Right atrium auricular region (tissue), 2 donors: ENCODE data around the gene RIMS1. TPM values are rescaled to one million over a fixed set of nuclear protein-coding genes. Genes with fewer than 3 reads are reported as not detected.

Experiments used
- DNase-seq: peaks from one replicate; pipeline ENCODE4 v3.0.0-alpha.2; 2019; ENCODE audit warnings: low spot score
- H3K27ac ChIP-seq, 2 donors: fragments of 200-600 bp; sonication (generic); 1 replicate in 1 of 2; 2 replicates in 1 of 2; pipeline ENCODE4 v1.5.1; 2016 to 2019
- H3K27me3 ChIP-seq, 2 donors: fragments of 200-600 bp; sonication (generic); one replicate each; pipeline versions ENCODE4 v1.5.1 to v1.6.0; 2017 to 2019
- H3K36me3 ChIP-seq: fragments of 200-600 bp; sonication (generic); one replicate; pipeline ENCODE4 v1.5.1; 2016
- H3K4me1 ChIP-seq, 2 donors: fragments of 200-600 bp; sonication (generic); one replicate each; pipeline versions ENCODE4 v1.5.1 to v1.6.0; 2017 to 2019
- H3K4me3 ChIP-seq, 2 donors: fragments of 200-600 bp; sonication (generic); 1 replicate in 1 of 2; 2 replicates in 1 of 2; pipeline ENCODE4 v1.5.1; 2017 to 2019; ENCODE audit warnings: mild to moderate bottlenecking in 1 of 2, moderate library complexity in 1 of 2
- H3K9me3 ChIP-seq, 2 donors: fragments of 200-600 bp; sonication (generic); one replicate each; pipeline ENCODE4 v1.5.1; 2019
- CTCF ChIP-seq, 2 donors: fragments of 200-600 bp; sonication (generic); IDR thresholded peaks; one replicate each; pipeline ENCODE4 v1.5.1; 2019; ENCODE audit warnings: antibody characterized with exemption in 2 of 2
- total RNA-seq, 2 donors: library from RNA; depleted of rRNA; stranded (reverse); fragments of >200 nt; gene quantifications; one replicate each; pipeline ENCODE4 v1.1.0, GENCODE V29; 2016

RIMS1 gene
- total RNA-seq, 2 donors from 2014 or later: 0.55 to 1.3 TPM

DNA sequence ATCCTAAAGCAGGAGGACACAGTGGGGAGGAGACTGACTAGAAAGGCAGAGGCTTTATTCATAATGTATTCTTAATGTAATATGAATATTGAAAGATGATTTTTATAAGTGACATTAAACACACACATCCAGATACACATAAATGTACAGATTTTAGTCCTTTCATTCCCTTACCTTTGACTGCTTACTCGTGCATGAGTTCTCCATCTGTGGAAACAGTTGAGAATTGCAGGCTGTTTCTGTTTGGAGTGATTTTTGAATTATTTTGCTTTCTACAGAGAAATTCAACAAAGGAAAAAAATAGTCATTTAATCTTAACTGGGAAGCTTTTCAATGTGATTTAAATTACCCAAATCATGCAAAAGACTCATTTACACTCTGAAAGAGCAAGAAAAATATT is 136.5 kb downstream of the RIMS1 start:
- TF ChIP-seq CTCF (IDR thresholded peaks at IDR 0.05): no peak
- H3K4me3 ChIP-seq: no peak overlapping the region
- no peaks in the 10 kb centered on the region for H3K36me3 ChIP-seq
- no peak for DNase-seq
- H3K9me3 ChIP-seq: no peaks in the 10 kb centered on the region
- no peak overlapping the region for H3K27ac ChIP-seq
- no peaks in the 10 kb centered on the region for H3K27me3 ChIP-seq
- no peaks in the 10 kb centered on the region for H3K4me1 ChIP-seq

DNA sequence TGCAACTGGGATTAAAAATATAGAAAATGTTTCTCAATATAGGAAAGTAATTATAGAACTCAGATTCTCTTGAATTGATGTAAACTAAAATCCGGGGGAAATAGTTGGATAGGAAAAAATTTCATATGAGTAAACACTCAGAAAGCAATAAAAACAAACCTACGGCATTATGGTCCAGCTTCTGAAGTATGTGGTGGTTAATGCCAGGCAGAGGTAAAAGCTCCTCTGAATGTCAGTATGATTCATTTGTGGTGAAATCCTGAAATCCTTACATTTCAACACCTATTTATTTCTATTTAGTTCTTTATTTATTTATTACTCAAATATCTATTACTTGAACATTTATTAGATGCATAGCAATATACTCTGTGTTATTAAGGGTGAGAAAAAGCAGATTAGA is 145.1 kb downstream of the RIMS1 start:
- Histone ChIP-seq H3K4me1 (no peaks in the 10 kb centered on the region), H3K4me3 (no peak overlapping the region), H3K27ac (no peak overlapping the region), H3K36me3 (no peaks in the 10 kb centered on the region), H3K9me3 (no peaks in the 10 kb centered on the region), H3K27me3 (no peaks in the 10 kb centered on the region)
- TF ChIP-seq CTCF (IDR thresholded peaks at IDR 0.05): no peak
- no peak for DNase-seq

GRCh38 chr6:72032086-72032485 is 145.7 kb downstream of the RIMS1 start:
- no peaks in the 10 kb centered on the region for H3K27me3 ChIP-seq
- H3K36me3 ChIP-seq: no peaks in the 10 kb centered on the region
- no peak for TF ChIP-seq CTCF (IDR thresholded peaks at IDR 0.05)

GRCh38 chr6:72035486-72035885 is 149.1 kb downstream of the RIMS1 start:
- H3K4me3 ChIP-seq: no peak overlapping the region
- no peaks in the 10 kb centered on the region for H3K36me3 ChIP-seq
- DNase-seq: no peak
- no peak for TF ChIP-seq CTCF (IDR thresholded peaks at IDR 0.05)
- H3K27me3 ChIP-seq: no peaks in the 10 kb centered on the region
- no peak overlapping the region for H3K27ac ChIP-seq
- no peaks in the 10 kb centered on the region for H3K9me3 ChIP-seq
- H3K4me1 ChIP-seq: no peaks in the 10 kb centered on the region

More at GRCh38 chr6:72032086-72032485, 145.7 kb downstream of the RIMS1 start:
- Histone ChIP-seq H3K4me3 (no peak overlapping the region), H3K27ac (no peak overlapping the region), H3K4me1 (no peaks in the 10 kb centered on the region), H3K9me3 (no peaks in the 10 kb centered on the region)
- no peak for DNase-seq

DNA sequence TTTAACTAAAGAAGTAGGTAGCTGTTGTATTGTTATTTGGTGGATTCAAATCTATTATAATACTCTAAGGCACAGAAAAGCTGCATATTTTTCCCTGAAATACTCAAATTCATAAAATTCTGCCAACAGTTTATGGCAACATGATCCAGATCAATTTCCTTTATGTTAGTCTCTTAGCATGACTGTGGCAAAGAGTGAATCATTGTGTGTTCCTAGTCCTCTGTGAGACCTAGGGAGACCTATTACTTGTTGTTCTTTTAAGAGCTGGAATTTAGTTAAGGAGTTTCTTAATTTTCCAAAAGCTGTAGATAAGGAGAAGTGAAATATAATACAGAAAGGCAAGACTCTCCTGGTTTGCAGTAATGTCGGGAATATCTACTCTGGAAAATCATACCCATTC is 149.6 kb downstream of the RIMS1 start:
- no peaks in the 10 kb centered on the region for H3K9me3 ChIP-seq
- H3K36me3 ChIP-seq: no peaks in the 10 kb centered on the region
- TF ChIP-seq CTCF (IDR thresholded peaks at IDR 0.05): no peak
- no peak overlapping the region for H3K27ac ChIP-seq
- H3K4me1 ChIP-seq: no peaks in the 10 kb centered on the region
- H3K4me3 ChIP-seq: no peak overlapping the region
- DNase-seq: no peak
- H3K27me3 ChIP-seq: no peaks in the 10 kb centered on the region

DNA sequence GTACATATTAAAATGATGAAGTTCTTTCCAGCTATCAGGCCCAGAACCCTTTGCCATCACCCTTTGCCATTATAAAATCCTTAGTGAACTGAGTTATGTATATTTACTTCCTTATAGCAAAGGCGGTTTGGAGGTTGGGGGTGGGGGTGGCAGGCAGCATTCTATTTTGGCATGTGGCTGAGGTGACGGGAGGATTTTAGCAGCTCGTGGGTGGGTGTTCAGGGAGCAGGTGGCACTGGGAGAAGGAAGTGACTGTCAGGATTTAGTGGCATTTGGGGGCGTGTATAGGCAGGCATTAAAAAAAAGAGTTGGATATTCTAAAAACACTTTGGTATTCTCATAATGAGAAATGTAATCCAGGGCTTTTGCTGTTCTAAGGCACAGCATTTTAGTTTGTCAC is 150.7 kb downstream of the RIMS1 start:
- H3K4me1 ChIP-seq: no peaks in the 10 kb centered on the region
- no peak overlapping the region for H3K27ac ChIP-seq
- H3K27me3 ChIP-seq: no peaks in the 10 kb centered on the region
- H3K4me3 ChIP-seq: no peak overlapping the region
- no peak for TF ChIP-seq CTCF (IDR thresholded peaks at IDR 0.05)
- no peaks in the 10 kb centered on the region for H3K36me3 ChIP-seq
- DNase-seq: no peak
- H3K9me3 ChIP-seq: no peaks in the 10 kb centered on the region
